Skeletal muscle tissue (tissue), 4 donors: ENCODE measurements around the gene ISX. TPM values are rescaled to one million over a fixed set of nuclear protein-coding genes. Genes with fewer than 3 reads are reported as not detected.
"Not testable (repeated sequence)": the region's sequence is repeated elsewhere in the genome, so short reads cannot be mapped to it uniquely, and the experiment has no call there.

Source experiments
- H3K27ac ChIP-seq: one replicate; pipeline ENCODE4 v1.7.0; 2013; ENCODE audit warnings: mild to moderate bottlenecking, low read depth, low read length, inconsistent platforms
- H3K27me3 ChIP-seq, 3 donors: one replicate each; pipeline ENCODE4 v1.7.0; 2013; ENCODE audit warnings: low read length in 3 of 3; ENCODE audit not compliant: control insufficient read depth in 3 of 3, insufficient read depth in 3 of 3
- H3K36me3 ChIP-seq, 3 donors: one replicate each; pipeline ENCODE4 v1.7.0; 2013; ENCODE audit warnings: low read length in 3 of 3; ENCODE audit not compliant: control insufficient read depth in 3 of 3, insufficient read depth in 3 of 3
- H3K4me1 ChIP-seq, 3 donors: one replicate each; pipeline ENCODE4 v1.7.0; 2013; ENCODE audit warnings: low read length in 3 of 3, mild to moderate bottlenecking in 3 of 3; ENCODE audit not compliant: control insufficient read depth in 3 of 3, insufficient read depth in 3 of 3
- H3K4me3 ChIP-seq, 3 donors: one replicate each; pipeline ENCODE4 v1.7.0; 2013; ENCODE audit warnings: low read length in 3 of 3
- H3K9ac ChIP-seq, 3 donors: one replicate each; pipeline ENCODE4 v1.7.0; 2013; ENCODE audit warnings: low read length in 3 of 3, mild to moderate bottlenecking in 3 of 3, moderate library complexity in 2 of 3, low read depth in 1 of 3
- H3K9me3 ChIP-seq, 3 donors: one replicate each; pipeline ENCODE4 v1.7.0; 2013; ENCODE audit warnings: low read length in 3 of 3; ENCODE audit not compliant: control insufficient read depth in 3 of 3
- total RNA-seq: library from RNA; depleted of rRNA; stranded (reverse); fragments of >200 nt; gene quantifications from one replicate; pipeline ENCODE4 v1.2.3, GENCODE V29; 2014
- donor health status: Osteomylitis.

ISX gene
- total RNA-seq, 1 donor from 2014 or later, result not detected

GRCh38 chr22:35050038-35050437, 15.9 kb upstream of the ISX start:
- not testable (repeated sequence) for H3K9me3 ChIP-seq, H3K36me3 ChIP-seq, H3K9ac ChIP-seq, H3K27ac ChIP-seq, H3K4me3 ChIP-seq, H3K4me1 ChIP-seq
- peaks cover 7 to 18% (median 8%) of the 10 kb centered on the region in 3 donors for H3K27me3 ChIP-seq

GRCh38 chr22:35051013-35051535, 14.9 kb upstream of the ISX start:
- H3K27ac ChIP-seq, result no peak overlapping the region
- H3K4me3 ChIP-seq, result no peak overlapping the region
- peaks cover 0 to 3% (median 0%) of the 10 kb centered on the region in 3 donors for H3K9me3 ChIP-seq
- no peak overlapping the region for H3K9ac ChIP-seq
- no peaks in the 10 kb centered on the region for H3K4me1 ChIP-seq
- H3K36me3 ChIP-seq, result no peaks in the 10 kb centered on the region
- peaks cover 7 to 16% (median 10%) of the 10 kb centered on the region in 3 donors for H3K27me3 ChIP-seq

GRCh38 chr22:35051791-35052190, 14.2 kb upstream of the ISX start:
- H3K27ac ChIP-seq, result no peak overlapping the region
- H3K9ac ChIP-seq, result no peak overlapping the region
- no peaks in the 10 kb centered on the region for H3K4me1 ChIP-seq
- H3K9me3 ChIP-seq, result peaks cover 0 to 2% (median 0%) of the 10 kb centered on the region in 3 donors
- H3K4me3 ChIP-seq, result no peak overlapping the region
- H3K36me3 ChIP-seq, result no peaks in the 10 kb centered on the region
- H3K27me3 ChIP-seq, result peaks cover 7 to 16% (median 11%) of the 10 kb centered on the region in 3 donors

GRCh38 chr22:35053060-35053835, 12.7 kb upstream of the ISX start:
- H3K27me3 ChIP-seq, result peaks cover 5 to 10% (median 7%) of the 10 kb centered on the region in 3 donors
- H3K27ac ChIP-seq, result no peak overlapping the region
- H3K4me3 ChIP-seq, result no peak overlapping the region

DNA sequence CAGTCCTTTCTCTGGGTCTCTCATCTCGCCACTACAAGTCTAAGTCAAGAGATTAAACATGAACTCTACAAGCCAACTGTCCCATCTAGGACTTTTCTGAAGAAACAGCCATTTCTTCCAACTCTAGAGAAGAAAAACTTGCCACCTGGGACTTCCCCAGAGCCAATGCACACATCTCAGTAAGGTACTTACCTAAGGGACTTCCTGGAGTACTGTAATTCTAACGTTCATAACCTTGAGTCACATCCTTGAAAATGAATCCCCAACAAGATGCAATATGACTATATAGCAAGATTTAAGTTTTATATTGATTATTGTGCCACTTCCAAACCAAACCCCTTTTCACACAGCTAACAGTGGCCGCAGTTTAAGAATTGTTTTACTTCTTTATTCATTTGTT, 11.9 kb upstream of the ISX start:
- Histone ChIP-seq H3K27me3 (peaks cover 3 to 8% (median 5%) of the 10 kb centered on the region in 3 donors), H3K9ac (no peak overlapping the region), H3K4me3 (no peak overlapping the region), H3K4me1 (no peaks in the 10 kb centered on the region), H3K27ac (no peak overlapping the region), H3K9me3 (peaks cover 0 to 4% (median 2%) of the 10 kb centered on the region in 3 donors), H3K36me3 (no peaks in the 10 kb centered on the region)

More at GRCh38 chr22:35053060-35053835, 12.7 kb upstream of the ISX start:
- Histone ChIP-seq H3K9ac (no peak overlapping the region), H3K9me3 (peaks cover 0 to 4% (median 2%) of the 10 kb centered on the region in 3 donors), H3K36me3 (no peaks in the 10 kb centered on the region), H3K4me1 (no peaks in the 10 kb centered on the region)

- Histone ChIP-seq H3K4me3 (no peak overlapping the region), H3K9me3 (peaks cover 0 to 4% (median 2%) of the 10 kb centered on the region in 3 donors)
Observed at GRCh38 chr22:35056486-35056885, 9.5 kb upstream of the ISX start.

DNA sequence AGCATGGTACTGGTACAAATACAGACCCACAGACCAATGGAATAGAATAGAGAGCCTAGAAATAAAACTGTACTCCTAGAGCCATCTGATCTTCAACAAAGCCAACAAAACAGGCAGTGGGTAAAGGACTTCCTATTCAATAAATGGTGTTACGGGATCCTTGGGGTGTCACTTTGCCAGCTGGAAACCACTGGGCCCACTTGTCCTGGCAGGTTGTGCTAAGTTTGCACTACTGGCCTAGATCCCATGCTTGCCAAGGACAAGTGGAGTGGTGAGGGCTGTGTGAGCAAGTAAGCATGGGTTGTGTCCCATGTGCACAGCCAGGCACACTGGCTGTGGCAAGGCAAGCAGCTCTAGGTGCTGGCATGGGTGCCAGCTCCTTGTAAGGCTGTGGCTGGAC, 8.8 kb upstream of the ISX start:
- Histone ChIP-seq H3K36me3 (no peaks in the 10 kb centered on the region), H3K27me3 (peaks cover 0 to 5% (median 4%) of the 10 kb centered on the region in 3 donors), H3K9ac (no peak overlapping the region), H3K4me3 (no peak overlapping the region), H3K4me1 (no peaks in the 10 kb centered on the region), H3K9me3 (peaks cover 0 to 4% (median 2%) of the 10 kb centered on the region in 3 donors), H3K27ac (no peak overlapping the region)

More at GRCh38 chr22:35056486-35056885, 9.5 kb upstream of the ISX start:
- Histone ChIP-seq H3K9ac (no peak overlapping the region), H3K36me3 (no peaks in the 10 kb centered on the region), H3K27me3 (peaks cover 0 to 5% (median 4%) of the 10 kb centered on the region in 3 donors), H3K4me1 (no peaks in the 10 kb centered on the region), H3K27ac (no peak overlapping the region)

- Histone ChIP-seq H3K9me3 (peaks cover 0 to 4% (median 2%) of the 10 kb centered on the region in 3 donors), H3K4me1 (no peaks in the 10 kb centered on the region), H3K27ac (no peak overlapping the region), H3K9ac (no peak overlapping the region), H3K36me3 (no peaks in the 10 kb centered on the region), H3K27me3 (peaks cover 0 to 5% (median 4%) of the 10 kb centered on the region in 3 donors), H3K4me3 (no peak overlapping the region)
Observed at GRCh38 chr22:35059632-35060031, 6.3 kb upstream of the ISX start.

DNA sequence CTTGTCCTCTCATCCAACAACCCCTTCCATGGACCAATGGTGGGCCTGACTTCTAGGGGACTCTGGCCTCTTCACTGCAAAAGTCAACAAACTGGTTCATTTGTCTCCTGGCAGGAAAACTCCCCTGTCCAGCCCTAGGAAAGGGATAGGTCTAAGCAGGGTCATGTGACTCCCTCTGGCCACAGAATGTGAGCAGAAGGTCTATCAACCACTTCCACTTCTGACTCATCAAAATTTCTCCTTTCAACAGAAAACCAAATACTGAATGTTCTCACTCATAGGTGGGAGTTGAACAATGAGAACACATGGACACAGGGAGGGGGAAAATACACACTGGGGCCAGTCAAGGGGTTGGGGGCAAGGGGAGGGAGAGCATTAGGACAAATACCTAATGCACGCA, 1.3 kb upstream of the ISX start:
- no peak overlapping the region for H3K4me3 ChIP-seq
- no peaks in the 10 kb centered on the region for H3K36me3 ChIP-seq
- H3K4me1 ChIP-seq, result no peaks in the 10 kb centered on the region
- H3K9ac ChIP-seq, result no peak overlapping the region
- peaks cover 0 to 4% (median 0%) of the 10 kb centered on the region in 3 donors for H3K27me3 ChIP-seq
- no peaks in the 10 kb centered on the region for H3K9me3 ChIP-seq
- H3K27ac ChIP-seq, result no peak overlapping the region

- no peaks in the 10 kb centered on the region for H3K36me3 ChIP-seq
- no peak overlapping the region for H3K9ac ChIP-seq
- no peak overlapping the region for H3K4me3 ChIP-seq
- H3K27me3 ChIP-seq, result peaks cover 0 to 4% (median 0%) of the 10 kb centered on the region in 3 donors
- H3K4me1 ChIP-seq, result no peaks in the 10 kb centered on the region
- no peak overlapping the region for H3K27ac ChIP-seq
- H3K9me3 ChIP-seq, result no peaks in the 10 kb centered on the region
Observed at GRCh38 chr22:35065183-35065582, 775 bp upstream of the ISX start.
